ENCODE results near the gene TIMM44. TPM values are rescaled to one million over a fixed set of nuclear protein-coding genes. Genes with fewer than 3 reads are reported as not detected.

TIMM44 gene
- polyA plus RNA-seq, 1 donor (not counting 4 experiments of a cell fraction or from before 2014, with no cell fraction given), result 34.8 TPM

DNA sequence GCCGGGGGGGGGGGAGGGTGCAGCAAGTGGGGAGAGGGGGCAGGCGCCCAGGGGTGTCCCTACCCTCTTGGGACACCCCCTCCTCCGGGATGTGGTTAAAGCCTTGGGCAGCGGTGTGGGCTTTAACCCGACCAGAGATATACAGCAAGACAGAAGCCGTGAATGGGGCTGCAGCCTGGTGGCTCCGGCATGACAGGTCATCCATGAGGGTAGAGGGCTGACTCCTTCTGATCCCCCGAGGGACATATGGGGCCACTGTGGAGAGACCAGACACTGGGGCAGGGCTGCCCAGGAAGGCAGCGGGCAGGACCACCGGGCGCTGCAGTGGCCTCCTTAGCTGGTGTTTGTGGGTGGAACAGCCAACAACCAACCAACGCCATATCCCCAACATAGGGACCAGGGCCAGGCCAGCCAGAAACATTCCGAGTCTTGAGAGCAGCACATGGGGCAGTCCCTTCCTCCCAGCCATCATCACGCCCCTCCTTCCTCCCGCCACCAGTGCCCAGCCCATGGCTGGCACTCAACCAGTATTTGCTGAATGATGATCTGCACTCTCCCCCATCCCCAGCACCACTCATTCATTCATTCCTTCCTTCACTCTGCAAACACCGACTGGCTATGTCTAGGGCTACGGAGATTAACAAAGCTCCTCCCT, 43.8 kb upstream of the TIMM44 start:
- H3K27me3 ChIP-seq (ENCODE audit: control insufficient read depth, extremely low read depth, insufficient read depth, low read length), result no peaks in the 10 kb centered on the region
- dilution Hi-C loops (cut with MboI; ENCODE audit: extremely low pct_ligation_motif_present, low sequenced_read_pairs), result no loop called here
- H3K79me2 ChIP-seq (ENCODE audit: control insufficient read depth, insufficient read depth, low read length), result peaks cover 67% of the 10 kb centered on the region
- peaks cover 26 to 61% of the 10 kb centered on the region in 2 experiments for H3K36me3 ChIP-seq (ENCODE audit: control insufficient read depth in 2 of 2, extremely low read depth in 1 of 2, insufficient read depth in 2 of 2, low read length in 2 of 2)
- H3K4me3 ChIP-seq (ENCODE audit: control insufficient read depth in 2 of 3, extremely low read depth in 1 of 3, insufficient read depth in 2 of 3, low read depth in 1 of 3, low read length in 3 of 3), result no peak overlapping the region
- peaks cover 37% of the 10 kb centered on the region for H4K20me1 ChIP-seq (ENCODE audit: control insufficient read depth, extremely low read depth, insufficient read depth, low read length)
- DNase-seq (ENCODE audit: low read depth, low spot score) (no peak), FAIRE-seq (no peak)
- no peak overlapping the region for H3K9ac ChIP-seq (ENCODE audit: control insufficient read depth, extremely low read depth, insufficient read depth, low read length)
- peaks cover 60% of the 10 kb centered on the region for H3K4me1 ChIP-seq (ENCODE audit: control insufficient read depth, extremely low read depth, insufficient read depth, low read length)
- H3K9me1 ChIP-seq (ENCODE audit: control insufficient read depth, extremely low read depth, insufficient read depth, low read length), result peaks cover 6% of the 10 kb centered on the region
- no peak overlapping the region for H3K4me2 ChIP-seq (ENCODE audit: control insufficient read depth, extremely low read depth, insufficient read depth, low read depth, low read length)
- no peak overlapping the region for H2AFZ ChIP-seq (ENCODE audit: control insufficient read depth, low read length)
- no peaks in the 10 kb centered on the region for H3K9me3 ChIP-seq (ENCODE audit: control insufficient read depth, low read depth, low read length)
- peak overlapping the region; percentile 22 for H3K27ac ChIP-seq (ENCODE audit: control insufficient read depth, insufficient read depth, low read length)
- TF ChIP-seq, protein P1, sequence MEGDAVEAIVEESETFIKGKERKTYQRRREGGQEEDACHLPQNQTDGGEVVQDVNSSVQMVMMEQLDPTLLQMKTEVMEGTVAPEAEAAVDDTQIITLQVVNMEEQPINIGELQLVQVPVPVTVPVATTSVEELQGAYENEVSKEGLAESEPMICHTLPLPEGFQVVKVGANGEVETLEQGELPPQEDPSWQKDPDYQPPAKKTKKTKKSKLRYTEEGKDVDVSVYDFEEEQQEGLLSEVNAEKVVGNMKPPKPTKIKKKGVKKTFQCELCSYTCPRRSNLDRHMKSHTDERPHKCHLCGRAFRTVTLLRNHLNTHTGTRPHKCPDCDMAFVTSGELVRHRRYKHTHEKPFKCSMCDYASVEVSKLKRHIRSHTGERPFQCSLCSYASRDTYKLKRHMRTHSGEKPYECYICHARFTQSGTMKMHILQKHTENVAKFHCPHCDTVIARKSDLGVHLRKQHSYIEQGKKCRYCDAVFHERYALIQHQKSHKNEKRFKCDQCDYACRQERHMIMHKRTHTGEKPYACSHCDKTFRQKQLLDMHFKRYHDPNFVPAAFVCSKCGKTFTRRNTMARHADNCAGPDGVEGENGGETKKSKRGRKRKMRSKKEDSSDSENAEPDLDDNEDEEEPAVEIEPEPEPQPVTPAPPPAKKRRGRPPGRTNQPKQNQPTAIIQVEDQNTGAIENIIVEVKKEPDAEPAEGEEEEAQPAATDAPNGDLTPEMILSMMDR (optimal IDR thresholded peaks at IDR 0.05 in 1 of 3, IDR thresholded peaks at IDR 0.05 in 1 of 3, conservative IDR thresholded peaks at IDR 0.05 in 1 of 3; ENCODE audit: extremely low read depth in 1 of 3, insufficient read depth in 2 of 3, low read length in 3 of 3), result no peak
- no peak for TF ChIP-seq EZH2 (IDR thresholded peaks at IDR 0.05; ENCODE audit: low read length)

DNA sequence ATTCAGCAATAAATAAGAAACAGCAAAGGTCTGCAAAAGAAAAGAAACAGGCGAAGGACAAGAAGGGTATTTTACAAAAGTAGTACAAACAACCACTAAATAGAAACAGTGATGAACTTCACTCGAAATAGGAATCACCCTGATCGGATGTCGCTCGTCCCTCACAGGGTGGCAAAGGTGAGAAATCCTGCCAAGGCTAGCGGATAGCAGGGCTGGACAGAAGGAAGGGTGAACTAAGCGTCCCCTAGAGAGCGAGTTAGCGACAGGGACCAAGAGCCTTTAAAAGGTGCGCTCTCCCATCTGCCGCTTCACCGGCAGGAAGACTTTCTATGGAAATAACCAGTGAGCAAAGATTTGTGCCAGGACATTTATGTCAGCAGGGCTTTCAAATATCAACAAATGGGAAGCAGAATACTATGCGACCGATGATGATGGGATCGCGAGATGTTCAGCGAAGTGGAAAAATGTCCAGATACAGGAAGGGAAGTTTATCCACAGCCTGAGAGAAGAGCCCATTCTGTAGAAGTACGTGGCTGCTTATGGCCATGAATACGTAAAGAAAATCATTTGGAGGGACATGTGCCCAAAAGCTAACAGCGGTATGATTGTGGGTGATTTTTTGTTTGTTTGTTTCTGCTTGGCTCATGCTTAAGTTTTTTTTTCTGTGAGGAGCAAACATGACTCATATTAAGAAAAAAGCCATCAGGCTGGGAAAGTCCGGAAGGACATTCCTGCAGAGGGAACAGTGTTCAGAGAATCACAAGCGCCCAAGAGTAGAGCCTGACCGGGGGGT, 43.1 kb upstream of the TIMM44 start:
- DNase-seq (ENCODE audit: low read depth, low spot score) (no peak), FAIRE-seq (peak; percentile 57)
- Histone ChIP-seq H3K4me2 (ENCODE audit: control insufficient read depth, extremely low read depth, insufficient read depth, low read depth, low read length) (no peak overlapping the region), H3K27me3 (ENCODE audit: control insufficient read depth, extremely low read depth, insufficient read depth, low read length) (no peaks in the 10 kb centered on the region), H3K9me3 (ENCODE audit: control insufficient read depth, low read depth, low read length) (no peaks in the 10 kb centered on the region), H3K4me1 (ENCODE audit: control insufficient read depth, extremely low read depth, insufficient read depth, low read length) (peaks cover 61% of the 10 kb centered on the region), H2AFZ (ENCODE audit: control insufficient read depth, low read length) (no peak overlapping the region), H3K4me3 (ENCODE audit: control insufficient read depth in 2 of 3, extremely low read depth in 1 of 3, insufficient read depth in 2 of 3, low read depth in 1 of 3, low read length in 3 of 3) (no peak overlapping the region), H3K36me3 (ENCODE audit: control insufficient read depth in 2 of 2, extremely low read depth in 1 of 2, insufficient read depth in 2 of 2, low read length in 2 of 2) (peaks cover 31 to 59% of the 10 kb centered on the region in 2 experiments), H4K20me1 (ENCODE audit: control insufficient read depth, extremely low read depth, insufficient read depth, low read length) (peaks cover 37% of the 10 kb centered on the region), H3K9ac (ENCODE audit: control insufficient read depth, extremely low read depth, insufficient read depth, low read length) (no peak overlapping the region), H3K9me1 (ENCODE audit: control insufficient read depth, extremely low read depth, insufficient read depth, low read length) (peaks cover 6% of the 10 kb centered on the region), H3K79me2 (ENCODE audit: control insufficient read depth, insufficient read depth, low read length) (peaks cover 71% of the 10 kb centered on the region), H3K27ac (ENCODE audit: control insufficient read depth, insufficient read depth, low read length) (peak overlapping the region; percentile 5)
- dilution Hi-C loops (cut with MboI; ENCODE audit: extremely low pct_ligation_motif_present, low sequenced_read_pairs), result no loop called here
- TF ChIP-seq, protein P1 (optimal IDR thresholded peaks at IDR 0.05 in 1 of 3, IDR thresholded peaks at IDR 0.05 in 1 of 3, conservative IDR thresholded peaks at IDR 0.05 in 1 of 3; ENCODE audit: extremely low read depth in 1 of 3, insufficient read depth in 2 of 3, low read length in 3 of 3), result no peak
- TF ChIP-seq EZH2 (IDR thresholded peaks at IDR 0.05; ENCODE audit: low read length), result no peak
